Endometrial microvascular endothelial cells (primary cell): ENCODE measurements around the gene MICAL2. TPM values are rescaled to one million over a fixed set of nuclear protein-coding genes. Genes with fewer than 3 reads are reported as not detected.

Experiments used
- in situ Hi-C: cut with HindIII; loops from 2 replicates; pipeline ENCODE4 v1.10.0; 2017; ENCODE audit warnings: low sequenced_read_pairs, low pct_unique_long_range_greater_than_20kb; ENCODE audit errors: inconsistent ontology term
- total RNA-seq: library from RNA; depleted of rRNA; stranded (reverse); fragments of >200 nt; gene quantifications from one replicate; pipeline ENCODE4 v1.2.3, GENCODE V29; 2015; ENCODE audit errors: inconsistent ontology term

The MICAL2 gene, protein sequence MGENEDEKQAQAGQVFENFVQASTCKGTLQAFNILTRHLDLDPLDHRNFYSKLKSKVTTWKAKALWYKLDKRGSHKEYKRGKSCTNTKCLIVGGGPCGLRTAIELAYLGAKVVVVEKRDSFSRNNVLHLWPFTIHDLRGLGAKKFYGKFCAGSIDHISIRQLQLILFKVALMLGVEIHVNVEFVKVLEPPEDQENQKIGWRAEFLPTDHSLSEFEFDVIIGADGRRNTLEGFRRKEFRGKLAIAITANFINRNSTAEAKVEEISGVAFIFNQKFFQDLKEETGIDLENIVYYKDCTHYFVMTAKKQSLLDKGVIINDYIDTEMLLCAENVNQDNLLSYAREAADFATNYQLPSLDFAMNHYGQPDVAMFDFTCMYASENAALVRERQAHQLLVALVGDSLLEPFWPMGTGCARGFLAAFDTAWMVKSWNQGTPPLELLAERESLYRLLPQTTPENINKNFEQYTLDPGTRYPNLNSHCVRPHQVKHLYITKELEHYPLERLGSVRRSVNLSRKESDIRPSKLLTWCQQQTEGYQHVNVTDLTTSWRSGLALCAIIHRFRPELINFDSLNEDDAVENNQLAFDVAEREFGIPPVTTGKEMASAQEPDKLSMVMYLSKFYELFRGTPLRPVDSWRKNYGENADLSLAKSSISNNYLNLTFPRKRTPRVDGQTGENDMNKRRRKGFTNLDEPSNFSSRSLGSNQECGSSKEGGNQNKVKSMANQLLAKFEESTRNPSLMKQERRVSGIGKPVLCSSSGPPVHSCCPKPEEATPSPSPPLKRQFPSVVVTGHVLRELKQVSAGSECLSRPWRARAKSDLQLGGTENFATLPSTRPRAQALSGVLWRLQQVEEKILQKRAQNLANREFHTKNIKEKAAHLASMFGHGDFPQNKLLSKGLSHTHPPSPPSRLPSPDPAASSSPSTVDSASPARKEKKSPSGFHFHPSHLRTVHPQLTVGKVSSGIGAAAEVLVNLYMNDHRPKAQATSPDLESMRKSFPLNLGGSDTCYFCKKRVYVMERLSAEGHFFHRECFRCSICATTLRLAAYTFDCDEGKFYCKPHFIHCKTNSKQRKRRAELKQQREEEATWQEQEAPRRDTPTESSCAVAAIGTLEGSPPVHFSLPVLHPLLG
- 149 TPM for total RNA-seq

DNA sequence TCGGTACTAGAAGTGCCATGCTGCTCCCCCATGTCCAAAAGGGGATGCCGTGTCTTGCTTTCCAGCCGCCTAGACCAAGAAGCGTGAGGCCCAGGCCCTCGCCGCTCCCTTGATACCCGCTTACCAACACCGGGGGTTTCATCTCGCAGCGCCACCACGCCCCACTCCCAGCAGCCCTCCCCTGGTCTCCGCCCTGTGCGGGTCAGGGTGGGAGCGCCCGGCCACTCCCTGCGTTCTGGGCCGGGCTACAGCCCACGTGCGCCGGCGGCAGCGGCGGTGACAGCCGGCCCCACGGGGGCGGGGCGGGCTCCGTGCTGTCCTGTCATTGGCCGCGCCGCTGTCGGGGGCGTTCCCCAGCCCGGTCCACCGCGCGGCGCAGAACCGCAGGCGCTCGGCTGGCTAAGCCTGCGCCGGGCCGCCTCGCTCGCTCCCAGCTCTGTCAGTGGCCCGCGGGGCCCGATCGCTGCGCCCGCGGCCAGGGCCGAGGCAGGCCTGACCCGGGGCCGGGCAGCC, at the start of gene MICAL2:
TSS of gene MICAL2 (plus strand) at position 390 of the 513 bp plus-strand sequence. CDS start 51,566 bp downstream, outside the sequence.
- in situ Hi-C loops = no loop called here

DNA sequence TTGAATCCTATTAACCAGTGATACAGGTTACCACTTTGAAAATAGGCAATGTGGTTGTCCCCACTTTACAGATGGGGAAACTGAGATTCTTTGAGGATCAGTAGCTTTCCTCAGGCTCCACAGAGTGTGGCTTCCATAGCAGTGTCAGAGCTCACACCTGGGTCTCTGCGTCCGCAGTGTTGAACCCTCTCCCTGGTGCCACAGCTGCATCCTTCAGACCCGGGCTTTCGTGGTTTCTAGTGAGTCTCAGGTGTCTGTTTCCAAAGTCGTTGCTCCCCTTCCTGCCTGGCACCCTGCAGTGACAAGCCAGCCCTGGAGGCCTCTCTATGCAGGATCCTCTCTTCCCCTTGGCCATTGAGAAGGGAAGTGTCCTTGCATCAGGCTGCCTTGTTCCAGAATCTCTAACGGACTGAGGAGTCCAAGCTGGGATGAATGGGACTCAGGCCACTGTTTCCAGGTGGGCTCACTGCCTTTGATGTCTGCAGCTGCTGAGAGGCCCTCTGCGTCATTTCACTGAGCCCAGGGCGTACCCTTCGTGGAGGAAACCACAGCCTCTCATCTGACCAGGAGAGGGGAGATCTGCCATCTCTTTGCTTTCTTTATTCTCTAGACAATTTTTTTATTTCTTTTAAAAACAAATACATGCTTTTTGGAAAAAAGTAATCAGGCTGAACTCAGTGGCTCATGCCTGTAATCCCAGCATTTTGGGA, 48.4 kb upstream of the MICAL2 start:
- in situ Hi-C loops = no loop called here

DNA sequence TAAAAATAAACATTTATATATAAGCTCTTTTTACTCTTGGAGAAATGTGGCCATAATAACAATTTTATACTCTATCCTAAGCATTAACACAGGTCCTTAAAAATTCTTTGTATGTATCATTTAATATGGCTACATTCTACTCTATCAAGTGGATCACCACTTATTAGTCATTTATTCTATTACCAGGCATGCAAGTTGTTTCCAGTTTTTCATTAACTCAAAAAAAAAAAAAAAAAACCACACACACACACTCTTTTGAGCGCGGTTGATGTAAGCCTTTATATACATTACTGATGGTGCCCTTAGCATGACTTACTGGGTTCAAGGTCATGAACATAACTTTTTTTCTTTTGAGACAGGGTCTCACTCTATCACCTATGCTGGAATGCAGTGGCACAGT, 47.1 kb upstream of the MICAL2 start:
- in situ Hi-C loops = no loop called here

DNA sequence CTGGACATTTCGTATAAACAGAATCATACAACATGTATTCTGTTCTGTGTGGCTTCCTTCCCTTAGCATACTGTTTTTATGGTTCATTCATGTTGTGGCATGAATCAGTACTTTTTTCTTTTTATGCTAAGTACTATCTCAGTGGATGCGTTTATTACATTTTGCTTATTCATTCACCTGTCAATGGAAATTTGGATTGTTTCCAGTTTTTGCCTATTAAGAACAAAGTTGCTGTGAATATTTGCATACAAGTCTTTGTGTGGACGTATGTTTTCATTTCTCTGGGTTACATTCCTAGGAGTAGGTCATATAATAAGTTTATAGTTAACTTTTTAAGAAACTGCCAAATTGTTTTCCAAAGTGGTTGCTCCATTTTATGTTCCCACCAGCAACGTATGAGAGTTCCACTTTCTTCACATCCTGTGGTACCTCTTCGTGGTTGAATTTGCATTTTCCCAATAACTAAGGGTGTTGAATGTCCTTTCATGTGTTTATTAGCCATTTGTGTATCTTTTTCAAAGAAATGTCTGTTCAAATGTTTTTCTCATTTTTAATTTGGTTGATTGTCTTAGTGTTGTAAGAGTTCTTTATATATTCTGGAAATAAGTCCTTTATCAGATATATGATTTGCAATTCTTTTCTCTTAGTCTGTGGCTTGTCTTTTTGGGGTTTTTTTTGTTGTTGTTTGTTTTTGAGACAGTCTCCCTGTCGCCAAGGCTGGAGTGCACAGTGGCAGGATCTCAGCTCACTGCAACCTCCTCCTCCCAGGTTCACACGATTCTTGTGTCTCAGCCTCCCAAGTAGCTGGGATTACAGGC, 46.0 kb upstream of the MICAL2 start:
- in situ Hi-C loops = no loop called here

DNA sequence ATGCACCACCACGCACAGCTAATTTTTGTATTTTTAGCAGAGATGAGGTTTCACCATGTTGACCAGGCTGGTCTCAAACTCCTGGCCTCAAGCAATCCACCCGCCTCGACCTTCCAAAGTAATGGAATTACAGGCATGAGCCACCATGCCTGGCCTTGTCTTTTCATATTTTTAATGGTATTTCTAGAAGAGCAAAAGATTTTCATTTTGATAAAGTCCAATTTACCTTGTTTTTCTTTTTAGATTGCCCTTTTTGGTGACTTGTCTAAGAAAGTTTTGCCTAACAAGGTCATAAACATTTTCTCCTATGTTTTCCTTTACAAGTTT, 45.5 kb upstream of the MICAL2 start:
- in situ Hi-C loops = no loop called here

DNA sequence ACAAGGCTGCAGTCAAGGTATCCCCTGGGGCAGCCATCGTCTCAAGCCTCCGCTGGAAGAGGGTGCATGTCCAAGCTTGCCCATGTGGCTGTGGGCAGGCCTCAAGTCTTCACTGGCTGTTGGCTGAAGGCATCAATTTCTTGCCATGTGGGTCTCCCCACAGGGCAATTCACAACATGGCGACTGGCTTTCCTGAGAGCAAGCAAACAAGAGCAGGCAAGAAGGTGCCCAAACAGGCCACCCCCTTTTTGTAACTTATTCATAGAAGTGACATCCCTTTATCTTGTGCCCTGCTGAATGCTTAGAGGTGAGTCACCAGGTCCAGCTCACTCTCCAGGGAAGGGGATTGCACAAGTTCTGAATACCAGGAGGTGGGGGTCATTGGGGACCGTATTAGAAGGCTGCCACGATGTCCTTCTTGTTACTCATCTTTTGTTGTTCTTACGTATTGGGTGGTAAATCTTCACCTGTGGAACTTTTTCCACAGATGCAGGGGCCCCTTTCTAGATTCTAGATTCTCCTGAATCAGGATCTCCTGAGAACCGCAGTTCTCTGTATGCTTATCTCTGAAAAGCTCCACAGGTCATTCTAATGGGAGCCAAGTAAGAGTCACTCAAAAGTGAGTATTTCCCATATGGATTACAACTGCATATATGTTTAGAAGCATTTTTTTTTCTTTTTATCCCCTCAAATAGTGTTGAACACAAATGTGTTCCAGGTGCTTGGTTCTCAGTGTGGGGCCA, 44.2 kb upstream of the MICAL2 start:
- in situ Hi-C loops = no loop called here

DNA sequence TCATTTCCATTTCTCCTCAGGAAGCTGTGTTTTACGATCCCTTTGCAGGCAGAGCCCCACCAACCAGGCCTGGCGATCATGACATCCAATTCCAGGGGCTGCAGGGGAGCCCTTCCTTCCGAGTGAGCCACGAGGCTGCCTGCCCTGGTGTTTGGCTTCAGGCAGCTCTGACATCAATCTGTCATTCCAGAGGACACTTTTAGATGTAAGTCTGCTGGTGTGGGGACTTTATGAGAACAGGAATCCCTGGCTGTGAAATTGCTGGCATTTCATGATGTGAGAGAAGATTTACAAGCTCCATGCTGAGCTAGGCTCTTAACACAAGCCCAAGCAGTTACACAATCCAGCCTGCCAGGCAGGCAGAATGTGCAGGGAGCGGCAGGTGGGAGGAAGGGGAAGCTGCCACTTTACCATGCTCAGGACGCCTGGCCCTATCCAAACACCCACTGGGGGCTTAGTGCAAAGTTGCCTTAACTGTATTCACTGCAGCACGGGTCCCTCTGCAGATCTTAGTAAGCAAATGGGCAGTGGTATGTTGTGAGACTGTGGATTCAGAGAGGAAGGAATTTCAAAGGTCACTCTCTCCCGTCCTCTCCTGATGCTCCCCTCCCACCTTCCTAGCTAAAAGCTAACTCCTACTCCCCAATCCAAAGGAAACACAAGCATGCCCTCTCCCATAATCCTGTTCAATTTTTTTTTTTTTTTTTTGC, 43.4 kb upstream of the MICAL2 start:
- in situ Hi-C loops = no loop called here

DNA sequence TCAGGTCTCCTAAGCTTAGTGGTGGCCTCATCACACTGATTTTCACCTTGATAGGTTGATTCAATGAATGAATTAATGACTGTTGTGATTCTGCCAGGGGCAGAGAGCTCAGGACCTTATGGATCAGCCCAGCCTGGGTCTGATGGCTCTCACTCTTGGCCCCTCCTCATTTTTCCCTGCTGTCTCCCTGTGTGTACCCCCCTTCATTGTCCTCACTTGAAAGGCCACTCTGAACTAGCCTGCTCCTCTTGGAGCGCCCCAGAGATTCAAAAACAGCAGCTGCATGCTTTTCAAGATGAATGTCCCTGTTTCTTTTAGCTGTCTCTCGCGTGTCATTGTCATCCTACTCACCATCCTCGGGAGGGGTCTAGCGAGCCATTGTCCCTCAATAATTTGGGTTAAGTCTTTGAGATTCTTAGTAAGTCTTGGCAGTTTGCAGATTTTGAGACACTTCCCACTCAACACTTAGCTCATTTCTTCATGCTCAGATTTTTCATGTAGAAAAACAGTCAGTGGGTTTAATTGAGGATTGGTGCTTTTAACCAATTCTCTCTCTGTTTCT, 42.5 kb upstream of the MICAL2 start:
- in situ Hi-C loops = no loop called here

DNA sequence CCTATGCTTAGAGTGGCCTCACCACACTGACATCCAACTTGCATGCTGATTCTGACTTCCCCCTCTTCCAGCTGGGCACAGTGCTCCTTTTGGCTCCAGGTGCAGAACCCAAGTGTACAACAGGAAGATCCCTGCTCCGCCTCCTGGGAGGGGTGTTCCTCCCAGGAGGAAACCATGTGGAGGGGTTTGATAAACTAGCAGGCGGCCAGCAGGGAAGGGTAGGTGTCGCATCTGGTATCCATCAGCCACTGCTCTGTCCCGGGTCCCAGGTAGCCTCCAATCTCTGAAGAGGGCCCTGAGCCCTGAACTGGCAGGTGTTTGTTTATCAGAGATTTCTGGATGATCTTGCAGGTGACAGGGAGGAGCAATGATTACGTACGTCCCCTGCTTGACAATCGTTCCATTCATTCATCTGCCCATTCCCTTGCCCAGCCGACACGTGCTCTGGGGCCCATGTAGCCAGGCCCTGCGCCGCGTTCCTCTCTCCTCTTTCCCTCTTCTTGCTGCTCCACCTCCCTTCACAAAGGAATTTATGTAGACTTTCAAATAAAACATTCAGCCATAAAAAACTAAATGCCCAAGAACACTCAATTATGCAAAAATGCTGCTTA, 41.2 kb upstream of the MICAL2 start:
- in situ Hi-C loops = no loop called here

DNA sequence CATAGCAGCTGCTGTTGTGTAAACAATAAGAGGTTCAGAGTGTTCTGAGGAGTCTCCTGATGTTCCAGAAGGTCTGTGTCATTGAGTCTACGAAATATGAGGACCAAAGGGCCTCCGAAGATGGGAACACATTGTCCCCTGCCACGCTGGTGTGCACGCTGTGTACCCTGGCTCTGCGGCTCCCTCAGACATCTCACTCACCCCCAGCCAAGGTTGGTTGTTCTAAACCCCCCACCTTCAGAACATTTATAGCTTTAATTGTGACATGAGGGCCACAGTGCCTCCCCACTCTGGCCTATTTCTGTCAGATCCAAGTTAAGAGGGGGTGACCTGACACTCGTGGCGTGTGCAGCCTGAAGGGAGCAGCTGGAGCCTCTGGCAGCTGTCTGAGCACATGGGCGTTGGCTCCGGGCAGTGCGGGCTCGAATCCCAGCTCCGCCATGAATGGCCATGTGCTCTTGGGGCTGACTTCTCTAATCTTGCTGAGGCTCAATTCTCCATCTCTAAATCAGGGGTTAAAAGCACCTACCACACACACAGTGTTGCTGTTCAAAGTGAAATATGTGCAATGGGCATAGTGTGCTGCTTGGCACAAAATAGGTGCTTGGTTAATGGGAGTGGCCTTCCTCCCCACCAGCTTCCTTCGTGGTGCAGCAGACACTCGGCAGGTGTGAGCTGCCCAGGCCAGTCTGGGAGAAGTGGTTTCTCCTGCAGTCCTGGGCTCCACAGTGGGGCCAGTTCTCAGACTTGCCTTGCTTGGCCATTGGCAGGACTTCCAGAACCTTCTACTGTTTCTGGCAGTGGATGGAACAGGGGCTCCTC, 39.7 kb upstream of the MICAL2 start:
- in situ Hi-C loops = no loop called here

DNA sequence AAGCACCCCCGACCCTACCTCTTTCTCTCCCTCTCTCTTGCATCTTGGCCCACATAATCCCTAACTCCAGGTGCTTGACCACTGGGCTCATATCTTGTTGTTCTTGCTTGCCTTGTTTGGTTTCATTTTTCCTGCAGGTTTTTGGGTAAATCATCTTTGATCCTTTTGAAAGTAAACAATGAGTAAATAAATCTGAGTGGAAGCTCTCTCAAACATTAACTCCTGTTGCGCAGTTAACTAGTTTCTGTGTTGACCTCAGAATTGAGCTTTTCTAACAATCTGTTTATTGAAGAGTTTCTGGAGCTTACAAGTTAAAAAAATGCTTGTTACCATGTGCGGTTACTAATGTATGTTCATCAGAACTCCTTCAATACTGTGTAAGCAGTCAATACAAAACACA, 38.8 kb upstream of the MICAL2 start:
- in situ Hi-C loops = no loop called here

DNA sequence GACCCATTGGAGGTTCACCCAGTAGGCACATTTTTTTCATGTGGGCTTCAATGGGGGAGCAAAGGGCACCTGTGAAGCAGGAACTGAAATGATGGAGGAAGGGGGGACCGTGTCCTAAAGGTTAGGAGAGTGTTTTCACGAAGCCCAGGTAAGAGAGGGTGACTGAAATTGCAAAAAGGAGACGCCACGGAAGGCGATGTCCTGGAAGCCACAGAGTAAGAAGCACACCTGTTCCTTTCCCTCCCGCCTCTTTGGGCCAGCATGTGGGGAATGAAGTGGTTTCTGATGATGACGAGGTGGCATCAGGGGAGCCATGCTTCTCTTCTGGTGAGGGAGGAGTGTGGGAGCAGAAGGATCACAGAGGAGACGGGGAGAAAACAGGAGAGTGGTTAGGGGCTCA, 37.0 kb upstream of the MICAL2 start:
- in situ Hi-C loops = no loop called here

DNA sequence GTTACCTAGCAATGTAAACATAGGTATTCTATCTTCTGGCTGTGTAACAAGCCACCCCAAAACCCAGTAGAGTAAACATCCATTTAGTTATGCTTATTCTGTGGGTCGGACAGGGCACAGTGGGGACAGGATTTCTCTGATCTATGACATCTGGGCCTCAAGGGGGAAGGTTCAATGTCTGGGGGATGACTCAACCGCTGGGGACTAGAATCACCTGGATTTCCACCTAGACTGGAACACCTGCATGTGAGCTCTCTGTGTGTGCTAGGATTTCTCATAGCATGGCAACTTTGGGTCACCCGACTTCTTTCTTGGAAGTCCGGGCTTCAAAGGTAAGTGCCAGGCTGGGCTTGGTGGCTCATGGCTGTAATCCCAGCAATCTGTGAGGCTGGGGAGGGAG, 36.5 kb upstream of the MICAL2 start:
- in situ Hi-C loops = no loop called here

DNA sequence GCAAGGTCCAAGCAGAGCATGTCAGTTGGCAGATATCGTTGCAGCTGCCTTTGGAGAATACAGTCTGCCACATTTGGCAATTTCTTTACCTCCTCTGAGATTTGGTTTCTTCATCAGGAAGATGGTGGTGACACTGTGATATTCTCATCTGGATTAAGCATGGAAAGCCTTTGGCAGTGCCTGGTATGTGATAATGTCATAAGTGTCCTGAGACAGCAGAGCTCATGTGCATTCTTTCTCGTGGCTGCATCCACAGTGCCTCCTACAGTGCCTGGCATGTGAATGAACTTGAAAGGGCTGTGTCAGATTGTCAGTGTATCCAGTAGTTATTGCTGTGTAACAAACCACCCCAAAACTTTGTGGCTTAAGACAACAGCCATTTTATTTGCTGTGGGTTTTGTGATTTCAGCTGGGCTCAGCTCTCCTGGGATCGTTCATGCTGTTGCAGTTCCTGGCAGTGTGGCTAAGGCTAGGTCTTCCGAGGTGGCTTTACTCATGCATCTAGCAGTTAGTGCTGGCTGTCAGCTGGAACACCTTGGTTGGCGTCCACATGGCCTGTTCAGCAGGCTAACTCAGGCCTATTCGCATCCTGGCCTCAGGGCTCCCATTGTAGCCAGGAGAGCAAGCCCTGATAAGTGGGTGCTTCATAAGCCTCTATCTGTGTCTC, 35.7 kb upstream of the MICAL2 start:
- in situ Hi-C loops = no loop called here

DNA sequence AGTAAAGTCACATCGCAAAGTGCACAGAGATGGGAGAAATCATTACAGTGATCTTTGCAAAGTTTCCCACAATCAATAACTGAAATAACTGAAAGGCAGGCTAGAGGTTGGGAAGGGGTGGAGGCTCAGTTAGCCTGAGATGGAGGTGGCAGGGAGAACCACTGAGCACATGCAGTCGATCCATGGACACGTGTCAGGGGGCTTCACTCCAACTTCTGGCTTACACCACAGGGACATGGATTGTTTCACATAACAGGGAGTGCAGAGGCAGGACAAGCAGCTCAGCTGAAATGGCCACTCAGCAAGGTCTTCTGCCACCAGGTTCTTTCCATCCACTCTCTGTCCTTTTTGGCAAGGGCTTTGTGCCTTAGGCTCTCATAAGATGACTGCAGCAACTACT, 35.1 kb upstream of the MICAL2 start:
- in situ Hi-C loops = no loop called here
